ENCODE results near the gene ANKRD13A.

DNA sequence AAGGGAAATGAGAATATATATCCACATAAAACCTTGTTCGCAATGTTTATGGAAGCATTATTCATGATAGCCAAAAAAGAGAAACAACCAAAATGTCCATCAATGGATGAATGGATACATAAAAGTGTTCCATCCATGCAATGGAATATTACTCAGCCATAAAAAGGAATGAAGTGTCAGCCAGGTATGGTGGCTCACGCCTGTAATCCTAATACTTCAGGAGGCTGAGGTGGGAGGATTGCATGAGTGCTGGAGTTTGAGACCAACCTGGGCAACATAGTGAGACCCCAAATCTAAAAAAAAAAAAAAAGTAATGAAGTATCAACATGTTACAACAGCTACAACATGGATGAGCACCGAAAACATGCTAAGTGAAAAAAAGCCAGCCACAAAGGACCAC is 72.7 kb downstream of the ANKRD13A start:
- TF ChIP-seq POLR2A (IDR thresholded peaks at IDR 0.05) (no peak), EP300 (IDR thresholded peaks at IDR 0.05; ENCODE audit: low read depth) (no peak), POLR2AphosphoS5 (IDR thresholded peaks at IDR 0.05) (no peak)
- TF ChIP-seq, protein P1, sequence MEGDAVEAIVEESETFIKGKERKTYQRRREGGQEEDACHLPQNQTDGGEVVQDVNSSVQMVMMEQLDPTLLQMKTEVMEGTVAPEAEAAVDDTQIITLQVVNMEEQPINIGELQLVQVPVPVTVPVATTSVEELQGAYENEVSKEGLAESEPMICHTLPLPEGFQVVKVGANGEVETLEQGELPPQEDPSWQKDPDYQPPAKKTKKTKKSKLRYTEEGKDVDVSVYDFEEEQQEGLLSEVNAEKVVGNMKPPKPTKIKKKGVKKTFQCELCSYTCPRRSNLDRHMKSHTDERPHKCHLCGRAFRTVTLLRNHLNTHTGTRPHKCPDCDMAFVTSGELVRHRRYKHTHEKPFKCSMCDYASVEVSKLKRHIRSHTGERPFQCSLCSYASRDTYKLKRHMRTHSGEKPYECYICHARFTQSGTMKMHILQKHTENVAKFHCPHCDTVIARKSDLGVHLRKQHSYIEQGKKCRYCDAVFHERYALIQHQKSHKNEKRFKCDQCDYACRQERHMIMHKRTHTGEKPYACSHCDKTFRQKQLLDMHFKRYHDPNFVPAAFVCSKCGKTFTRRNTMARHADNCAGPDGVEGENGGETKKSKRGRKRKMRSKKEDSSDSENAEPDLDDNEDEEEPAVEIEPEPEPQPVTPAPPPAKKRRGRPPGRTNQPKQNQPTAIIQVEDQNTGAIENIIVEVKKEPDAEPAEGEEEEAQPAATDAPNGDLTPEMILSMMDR (IDR thresholded peaks at IDR 0.05) = no peak

All from transverse colon (tissue), 4 donors.